ENCODE data around the gene FAM90A1. TPM values are rescaled to one million over a fixed set of nuclear protein-coding genes. Genes with fewer than 3 reads are reported as not detected.

The FAM90A1 gene
- total RNA-seq = 0.16 and 0.25 TPM in 2 replicates

GRCh38 chr12:8226992-8227731 lies at the start of gene FAM90A1:
Gene FAM90A1 (minus strand): TSS chr12:8227618. CDS start chr12:8224832, 2,786 bp downstream.

Other genes with a start within 250 kb of the FAM90A1 start
- gene FOXJ2, start 194.9 kb downstream of the FAM90A1 start, total RNA-seq = 10.4 and 12.2 TPM in 2 replicates
- gene C3AR1, start 161.3 kb downstream of the FAM90A1 start, total RNA-seq = 0.13 and 0.16 TPM in 2 replicates
- gene NECAP1, start 145.3 kb downstream of the FAM90A1 start, total RNA-seq = 25.5 and 26.9 TPM in 2 replicates
- gene CLEC4A, start 104.0 kb downstream of the FAM90A1 start, total RNA-seq = not detected in 2 replicates
- gene ZNF705A, start 70.6 kb downstream of the FAM90A1 start, total RNA-seq = not detected in 2 replicates
- gene CLEC6A, start 228.3 kb upstream of the FAM90A1 start, total RNA-seq = not detected in 2 replicates

All from mesangial cell (primary cell).